GM19467 (cell line): ENCODE results near the gene MET.
"Not testable (repeated sequence)": the region's sequence is repeated elsewhere in the genome, so short reads cannot be mapped to it uniquely, and the experiment has no call there.

Experiments
- ATAC-seq: cut with Tn5 transposase; IDR thresholded peaks from one replicate; pipeline ENCODE4 v1.9.1; 2021; ENCODE audit warnings: mild to moderate bottlenecking, moderate library complexity; ENCODE audit not compliant: unreplicated experiment

MET gene

GRCh38 chr7:116743835-116744234, 71.8 kb downstream of the MET start:
- ATAC-seq, result not testable (repeated sequence)

GRCh38 chr7:116746388-116746787, 74.4 kb downstream of the MET start:
- ATAC-seq, result not testable (repeated sequence)

GRCh38 chr7:116751070-116751469, 79.1 kb downstream of the MET start:
- ATAC-seq, result not testable (repeated sequence)

- no peak for ATAC-seq
These were observed 80.5 kb downstream of the MET start for GRCh38 chr7:116752305-116753074.

- no peak for ATAC-seq
These were observed 81.1 kb downstream of the MET start for GRCh38 chr7:116753130-116753529.

GRCh38 chr7:116754186-116754585, 82.2 kb downstream of the MET start:
- no peak for ATAC-seq

GRCh38 chr7:116757283-116757682, 85.3 kb downstream of the MET start:
- ATAC-seq, result no peak

GRCh38 chr7:116759642-116760041, 87.6 kb downstream of the MET start:
- ATAC-seq, result not testable (repeated sequence)

GRCh38 chr7:116762971-116763370, 91.0 kb downstream of the MET start:
- ATAC-seq, result no peak

- ATAC-seq, result no peak
These were observed 91.7 kb downstream of the MET start for GRCh38 chr7:116763647-116764046.

GRCh38 chr7:116766881-116767280, 94.9 kb downstream of the MET start:
- ATAC-seq, result no peak

GRCh38 chr7:116769546-116769945, 97.5 kb downstream of the MET start:
- no peak for ATAC-seq

GRCh38 chr7:116770941-116771340, 98.9 kb downstream of the MET start:
- ATAC-seq, result no peak

- no peak for ATAC-seq
These were observed 99.6 kb downstream of the MET start for GRCh38 chr7:116771640-116772039.

GRCh38 chr7:116772423-116772863, 100.4 kb downstream of the MET start:
- ATAC-seq, result no peak

GRCh38 chr7:116772926-116773749, 101.1 kb downstream of the MET start:
- no peak for ATAC-seq

- ATAC-seq, result no peak
These were observed 104.0 kb downstream of the MET start for GRCh38 chr7:116776046-116776445.

- ATAC-seq, result peak; percentile 79
These were observed 104.8 kb downstream of the MET start for GRCh38 chr7:116776610-116777289.

- no peak for ATAC-seq
These were observed 105.8 kb downstream of the MET start for GRCh38 chr7:116777651-116778281.

GRCh38 chr7:116779216-116779615, 107.2 kb downstream of the MET start:
- ATAC-seq, result no peak

GRCh38 chr7:116779931-116780330, 107.9 kb downstream of the MET start:
- ATAC-seq, result no peak
